DMS79 treated with DMSO at 0.1 percent for 48 hours (cell line): ENCODE results near the gene SLC15A4.

Experiments
- DNase-seq: peaks from one replicate; lab custom pipeline; 2025; lab: John Stamatoyannopoulos, UW

SLC15A4 gene

GRCh38 chr12:128794661-128795529 lies 28.9 kb downstream of the SLC15A4 start:
- no peak for DNase-seq

GRCh38 chr12:128793701-128794100 lies 30.1 kb downstream of the SLC15A4 start:
- DNase-seq = no peak

GRCh38 chr12:128792881-128793280 lies 30.9 kb downstream of the SLC15A4 start:
- no peak for DNase-seq

- no peak for DNase-seq
Observed at GRCh38 chr12:128792398-128792797, 31.4 kb downstream of the SLC15A4 start.

GRCh38 chr12:128791395-128792322 lies 32.1 kb downstream of the SLC15A4 start:
- DNase-seq = no peak

GRCh38 chr12:128790653-128791373 lies 32.9 kb downstream of the SLC15A4 start:
- DNase-seq = no peak

GRCh38 chr12:128790221-128790620 lies 33.5 kb downstream of the SLC15A4 start:
- no peak for DNase-seq

GRCh38 chr12:128789356-128789929 lies 34.3 kb downstream of the SLC15A4 start:
- DNase-seq = no peak

- DNase-seq = no peak
Observed at GRCh38 chr12:128787827-128788226, 35.9 kb downstream of the SLC15A4 start.

GRCh38 chr12:128786741-128787391 lies 36.9 kb downstream of the SLC15A4 start:
- no peak for DNase-seq

- DNase-seq = no peak
Observed at GRCh38 chr12:128784030-128784760, 39.6 kb downstream of the SLC15A4 start.

GRCh38 chr12:128783129-128783574 lies 40.6 kb downstream of the SLC15A4 start:
- no peak for DNase-seq

GRCh38 chr12:128779901-128780300 lies 43.9 kb downstream of the SLC15A4 start:
- no peak for DNase-seq

GRCh38 chr12:128772249-128772648 lies 51.5 kb downstream of the SLC15A4 start:
- DNase-seq = no peak

- no peak for DNase-seq
Observed at GRCh38 chr12:128771681-128772080, 52.1 kb downstream of the SLC15A4 start.

- no peak for DNase-seq
Observed at GRCh38 chr12:128767518-128767917, 56.2 kb downstream of the SLC15A4 start.

- no peak for DNase-seq
Observed at GRCh38 chr12:128766738-128767501, 56.8 kb downstream of the SLC15A4 start.

GRCh38 chr12:128763395-128763794 lies 60.4 kb downstream of the SLC15A4 start:
- no peak for DNase-seq

GRCh38 chr12:128761379-128761790 lies 62.4 kb downstream of the SLC15A4 start:
- DNase-seq = no peak

- no peak for DNase-seq
Observed at GRCh38 chr12:128755566-128755965, 68.2 kb downstream of the SLC15A4 start.
